ENCODE results near the gene C17orf67. TPM values are rescaled to one million over a fixed set of nuclear protein-coding genes. Genes with fewer than 3 reads are reported as not detected.

The C17orf67 gene
- total RNA-seq, 1 donor from 2014 or later = 1.4 TPM

DNA sequence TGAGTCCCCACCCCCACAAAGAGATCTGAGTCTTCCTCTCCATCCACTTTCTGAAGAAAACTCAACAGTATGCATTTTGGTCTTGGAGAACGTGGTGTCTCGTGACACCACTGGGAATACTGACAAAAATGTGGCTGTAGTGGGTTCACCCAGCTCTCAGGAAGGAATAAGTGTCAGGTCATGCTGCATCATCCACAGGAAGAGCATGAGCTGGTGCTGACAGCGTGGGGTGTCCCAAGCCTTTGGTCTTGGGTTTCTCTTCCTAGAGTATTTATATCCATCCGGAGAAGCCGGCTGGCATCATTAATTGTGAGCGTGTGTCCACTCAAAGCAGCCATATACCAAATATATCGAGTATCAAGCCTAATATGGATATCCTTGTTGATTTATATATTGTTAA, 55.9 kb downstream of the C17orf67 start:
- Histone ChIP-seq H3K36me3 (no peaks in the 10 kb centered on the region), H3K27me3 (peaks cover 50% of the 10 kb centered on the region), H3K4me3 (no peak overlapping the region), H3K9ac (no peak overlapping the region), H3K4me1 (no peaks in the 10 kb centered on the region), H4K20me1 (ENCODE audit: low read depth) (no peaks in the 10 kb centered on the region), H3K79me2 (ENCODE audit: low read depth) (no peaks in the 10 kb centered on the region), H2AFZ (replicated peaks) (no peak overlapping the region), H3K4me2 (no peak overlapping the region), H3K9me3 (ENCODE audit: low read depth) (no peaks in the 10 kb centered on the region), H3F3A (ENCODE audit: low read depth) (no peaks in the 10 kb centered on the region), H3K27ac (no peak overlapping the region)
- no peaks in the 10 kb centered on the region for H3K36me3 Mint-ChIP-seq
- H3K9me3 Mint-ChIP-seq = no peaks in the 10 kb centered on the region
- H3K4me1 Mint-ChIP-seq = peaks cover 17% of the 10 kb centered on the region
- H3K4me3 Mint-ChIP-seq = no peak overlapping the region
- peaks cover 17% of the 10 kb centered on the region for H3K27me3 Mint-ChIP-seq (ENCODE audit: insufficient read depth, low read depth)
- no peak for TF ChIP-seq EZH2 (IDR thresholded peaks at IDR 0.05)
- TF ChIP-seq, protein P1, sequence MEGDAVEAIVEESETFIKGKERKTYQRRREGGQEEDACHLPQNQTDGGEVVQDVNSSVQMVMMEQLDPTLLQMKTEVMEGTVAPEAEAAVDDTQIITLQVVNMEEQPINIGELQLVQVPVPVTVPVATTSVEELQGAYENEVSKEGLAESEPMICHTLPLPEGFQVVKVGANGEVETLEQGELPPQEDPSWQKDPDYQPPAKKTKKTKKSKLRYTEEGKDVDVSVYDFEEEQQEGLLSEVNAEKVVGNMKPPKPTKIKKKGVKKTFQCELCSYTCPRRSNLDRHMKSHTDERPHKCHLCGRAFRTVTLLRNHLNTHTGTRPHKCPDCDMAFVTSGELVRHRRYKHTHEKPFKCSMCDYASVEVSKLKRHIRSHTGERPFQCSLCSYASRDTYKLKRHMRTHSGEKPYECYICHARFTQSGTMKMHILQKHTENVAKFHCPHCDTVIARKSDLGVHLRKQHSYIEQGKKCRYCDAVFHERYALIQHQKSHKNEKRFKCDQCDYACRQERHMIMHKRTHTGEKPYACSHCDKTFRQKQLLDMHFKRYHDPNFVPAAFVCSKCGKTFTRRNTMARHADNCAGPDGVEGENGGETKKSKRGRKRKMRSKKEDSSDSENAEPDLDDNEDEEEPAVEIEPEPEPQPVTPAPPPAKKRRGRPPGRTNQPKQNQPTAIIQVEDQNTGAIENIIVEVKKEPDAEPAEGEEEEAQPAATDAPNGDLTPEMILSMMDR (IDR thresholded peaks at IDR 0.05) = no peak
- no peak for TF ChIP-seq EZH2phosphoT487 (IDR thresholded peaks at IDR 0.05)
- DNase-seq (ENCODE audit: low spot score) = no peak
- H3K27ac Mint-ChIP-seq = no peak overlapping the region

DNA sequence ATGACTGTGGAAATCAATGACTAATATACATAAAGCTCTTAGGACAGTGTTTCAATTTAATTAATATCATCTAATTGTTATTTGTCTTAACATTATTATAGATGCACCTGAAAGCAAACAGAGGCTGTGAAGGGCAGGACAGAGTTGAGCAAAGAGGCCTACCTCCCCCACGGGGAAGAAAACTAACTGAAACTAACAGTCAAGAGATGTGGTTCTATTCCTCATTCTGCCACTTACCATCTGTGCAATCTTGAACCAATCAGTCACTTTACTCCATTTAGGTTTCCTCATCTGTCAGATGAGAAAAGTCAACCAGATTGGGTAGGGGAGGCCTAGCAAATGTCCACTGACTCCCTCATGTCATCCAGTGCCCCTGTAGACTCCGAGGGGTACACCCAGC, 59.1 kb downstream of the C17orf67 start:
- H3K9ac ChIP-seq = no peak overlapping the region
- H4K20me1 ChIP-seq (ENCODE audit: low read depth) = no peaks in the 10 kb centered on the region
- no peaks in the 10 kb centered on the region for H3K79me2 ChIP-seq (ENCODE audit: low read depth)
- H3K4me3 ChIP-seq = no peak overlapping the region
- H3K27me3 ChIP-seq = peaks cover 18% of the 10 kb centered on the region
- Mint-ChIP-seq H3K4me1 (peaks cover 4% of the 10 kb centered on the region), H3K9me3 (no peaks in the 10 kb centered on the region), H3K4me3 (no peak overlapping the region), H3K36me3 (no peaks in the 10 kb centered on the region), H3K27me3 (ENCODE audit: insufficient read depth, low read depth) (peaks cover 8% of the 10 kb centered on the region), H3K27ac (no peak overlapping the region)
- H3K4me2 ChIP-seq = no peak overlapping the region
- TF ChIP-seq EZH2phosphoT487 (IDR thresholded peaks at IDR 0.05) (no peak), EZH2 (IDR thresholded peaks at IDR 0.05) (no peak)
- TF ChIP-seq, protein P1 (IDR thresholded peaks at IDR 0.05) = no peak
- DNase-seq (ENCODE audit: low spot score) = no peak
- H2AFZ ChIP-seq (replicated peaks) = no peak overlapping the region
- no peaks in the 10 kb centered on the region for H3K9me3 ChIP-seq (ENCODE audit: low read depth)
- no peaks in the 10 kb centered on the region for H3K4me1 ChIP-seq
- no peaks in the 10 kb centered on the region for H3F3A ChIP-seq (ENCODE audit: low read depth)
- H3K36me3 ChIP-seq = no peaks in the 10 kb centered on the region
- no peak overlapping the region for H3K27ac ChIP-seq

DNA sequence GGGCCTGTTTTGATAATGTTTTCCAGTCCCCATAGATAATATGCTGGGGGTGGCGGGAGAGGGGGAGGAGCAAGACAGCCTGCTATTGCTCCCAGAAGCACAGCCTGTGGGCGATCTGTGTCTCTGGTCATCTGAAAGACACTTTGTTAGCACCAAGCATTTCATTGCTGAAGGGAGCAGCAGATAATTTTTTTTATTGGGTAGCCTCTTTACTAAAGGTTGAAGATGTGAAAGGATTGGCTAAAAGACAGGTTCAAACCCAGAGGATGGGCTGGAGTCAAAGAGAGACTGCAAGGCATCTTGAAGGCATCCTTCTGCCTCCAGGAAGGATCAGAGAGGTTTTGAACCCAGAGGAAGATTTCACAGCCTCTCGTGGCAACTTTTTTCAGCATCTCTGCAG, 60.6 kb downstream of the C17orf67 start:
- H3K27ac ChIP-seq = no peak overlapping the region
- no peaks in the 10 kb centered on the region for H3K9me3 ChIP-seq (ENCODE audit: low read depth)
- Mint-ChIP-seq H3K36me3 (no peaks in the 10 kb centered on the region), H3K27ac (no peak overlapping the region), H3K9me3 (no peaks in the 10 kb centered on the region), H3K4me1 (peaks cover 3% of the 10 kb centered on the region), H3K4me3 (no peak overlapping the region), H3K27me3 (ENCODE audit: insufficient read depth, low read depth) (peaks cover 4% of the 10 kb centered on the region)
- H3K4me2 ChIP-seq = no peak overlapping the region
- H2AFZ ChIP-seq (replicated peaks) = no peak overlapping the region
- no peaks in the 10 kb centered on the region for H3F3A ChIP-seq (ENCODE audit: low read depth)
- no peak for DNase-seq (ENCODE audit: low spot score)
- H3K4me1 ChIP-seq = no peaks in the 10 kb centered on the region
- TF ChIP-seq EZH2 (IDR thresholded peaks at IDR 0.05) (no peak), EZH2phosphoT487 (IDR thresholded peaks at IDR 0.05) (no peak)
- TF ChIP-seq, protein P1 (IDR thresholded peaks at IDR 0.05) = no peak
- peaks cover 6% of the 10 kb centered on the region for H3K27me3 ChIP-seq
- no peak overlapping the region for H3K4me3 ChIP-seq
- no peaks in the 10 kb centered on the region for H4K20me1 ChIP-seq (ENCODE audit: low read depth)
- no peaks in the 10 kb centered on the region for H3K36me3 ChIP-seq
- H3K79me2 ChIP-seq (ENCODE audit: low read depth) = no peaks in the 10 kb centered on the region
- H3K9ac ChIP-seq = no peak overlapping the region

Measured in neural progenitor cell (in vitro differentiated cells).